Smooth muscle cell (in vitro differentiated cells): Measurements from ENCODE around the gene FOCAD. TPM values are rescaled to one million over a fixed set of nuclear protein-coding genes. Genes with fewer than 3 reads are reported as not detected.

Experiments used
- DNase-seq: peaks from one replicate; lab custom pipeline; 2025; ENCODE audit not compliant: unreplicated experiment; lab: John Stamatoyannopoulos, UW
- H2AFZ ChIP-seq: fragments of 200-600 bp; sonication (generic); 2 replicates; pipeline ENCODE4 v1.6.0; 2016; ENCODE audit warnings: antibody characterized with exemption, low read depth, mild to moderate bottlenecking
- H3F3A ChIP-seq: fragments of 200-600 bp; sonication (generic); 2 replicates; pipeline ENCODE4 v1.6.0; 2017; ENCODE audit warnings: antibody characterized with exemption, low read depth
- H3K27ac ChIP-seq: fragments of 200-600 bp; sonication (generic); 2 replicates; pipeline ENCODE4 v1.5.1; 2016; ENCODE audit warnings: low read depth, mild to moderate bottlenecking
- H3K27me3 ChIP-seq: fragments of 200-600 bp; sonication (generic); 2 replicates; pipeline ENCODE4 v1.6.1; 2016; ENCODE audit warnings: low read depth, mild to moderate bottlenecking
- H3K36me3 ChIP-seq: fragments of 200-600 bp; sonication (generic); 2 replicates; pipeline ENCODE4 v1.5.1; 2016; ENCODE audit warnings: low read depth
- H3K4me1 ChIP-seq: fragments of 200-600 bp; sonication (generic); 2 replicates; pipeline ENCODE4 v1.5.1; 2016; ENCODE audit warnings: low read depth
- H3K4me2 ChIP-seq: fragments of 200-600 bp; sonication (generic); 2 replicates; pipeline ENCODE4 v1.6.0; 2016; ENCODE audit warnings: mild to moderate bottlenecking
- H3K4me3 ChIP-seq: fragments of 200-600 bp; sonication (generic); 2 replicates; pipeline ENCODE4 v1.5.1; 2016; ENCODE audit warnings: mild to moderate bottlenecking
- H3K79me2 ChIP-seq: fragments of 200-600 bp; sonication (generic); 2 replicates; pipeline ENCODE4 v1.6.0; 2016; ENCODE audit warnings: low read depth, mild to moderate bottlenecking
- H3K9ac ChIP-seq: fragments of 200-600 bp; sonication (generic); 2 replicates; pipeline ENCODE4 v1.6.0; 2016; ENCODE audit warnings: low read depth
- H3K9me3 ChIP-seq: fragments of 200-600 bp; sonication (generic); replicated peaks from 2 replicates; pipeline ENCODE4 v1.5.1; 2016; ENCODE audit warnings: low read depth
- H4K20me1 ChIP-seq: fragments of 200-600 bp; sonication (generic); 2 replicates; pipeline ENCODE4 v1.6.0; 2016; ENCODE audit warnings: low read depth
- CTCF ChIP-seq: fragments of 200-600 bp; sonication (generic); IDR thresholded peaks from 2 replicates; pipeline ENCODE4 v1.5.1; 2017; ENCODE audit warnings: borderline replicate concordance, mild to moderate bottlenecking, antibody characterized with exemption; ENCODE audit not compliant: insufficient read depth, poor library complexity, severe bottlenecking
- WGBS: methylation state at CpG from one replicate; pipeline ENCODE4 v1.1.7; 2016; ENCODE audit warnings: low lambda C conversion rate; 5-methylcytosine and 5-hydroxymethylcytosine counted together
- polyA plus RNA-seq: library from polyadenylated mRNA; unstranded; fragments of >200 nt; fragmentation: Nextera tagmentation; extraction: Ambion mirVana; gene quantifications from 2 replicates; pipeline ENCODE4 v1.2.1, GENCODE V29; 2016
- total RNA-seq: library from RNA; depleted of rRNA; stranded (reverse); fragments of >200 nt; gene quantifications from 2 replicates; pipeline ENCODE4 v1.2.3, GENCODE V29; 2014

The FOCAD gene
- total and polyA plus RNA-seq, 2 experiments from 2014 or later, result 31.0 to 106 TPM

- Histone ChIP-seq H3K4me3 (no peak overlapping the region), H4K20me1 (no peaks in the 10 kb centered on the region), H3K9ac (no peak overlapping the region), H3F3A (no peaks in the 10 kb centered on the region), H3K4me2 (no peak overlapping the region), H3K36me3 (peaks cover 4% of the 10 kb centered on the region), H3K4me1 (no peaks in the 10 kb centered on the region), H3K27me3 (no peaks in the 10 kb centered on the region), H2AFZ (no peak overlapping the region), H3K27ac (no peak overlapping the region), H3K9me3 (no peaks in the 10 kb centered on the region), H3K79me2 (peaks cover 3% of the 10 kb centered on the region)
- DNase-seq, result no peak
- 88% methylated on average over 2 of the region's 2 CpGs for WGBS
- TF ChIP-seq CTCF, result no peak
Observed at GRCh38 chr9:20744036-20744630, 60.1 kb downstream of the FOCAD start.

- Histone ChIP-seq H3K36me3 (peaks cover 4% of the 10 kb centered on the region), H3K27ac (no peak overlapping the region), H4K20me1 (no peaks in the 10 kb centered on the region), H3F3A (no peaks in the 10 kb centered on the region), H3K9me3 (no peaks in the 10 kb centered on the region), H3K9ac (no peak overlapping the region), H3K4me2 (no peak overlapping the region), H3K79me2 (no peaks in the 10 kb centered on the region), H2AFZ (no peak overlapping the region), H3K4me3 (no peak overlapping the region), H3K4me1 (no peaks in the 10 kb centered on the region), H3K27me3 (no peaks in the 10 kb centered on the region)
- WGBS, result 74% methylated on average over 1 of the region's 1 CpG
- no peak for DNase-seq
- no peak for TF ChIP-seq CTCF
Observed at GRCh38 chr9:20746967-20747366, 62.9 kb downstream of the FOCAD start.

GRCh38 chr9:20749496-20750198 lies 65.6 kb downstream of the FOCAD start:
- Histone ChIP-seq H3K9ac (no peak overlapping the region), H3F3A (no peaks in the 10 kb centered on the region), H3K4me1 (no peaks in the 10 kb centered on the region), H4K20me1 (peaks cover 8% of the 10 kb centered on the region), H3K79me2 (no peaks in the 10 kb centered on the region), H2AFZ (no peak overlapping the region), H3K36me3 (peaks cover 4% of the 10 kb centered on the region), H3K27ac (no peak overlapping the region), H3K4me2 (no peak overlapping the region), H3K27me3 (no peaks in the 10 kb centered on the region), H3K4me3 (no peak overlapping the region), H3K9me3 (no peaks in the 10 kb centered on the region)
- TF ChIP-seq CTCF, result no peak
- WGBS, result 76% methylated on average over 1 of the region's 1 CpG
- DNase-seq, result no peak

- H3K4me3 ChIP-seq, result no peak overlapping the region
- H3K27ac ChIP-seq, result no peak overlapping the region
- H3K36me3 ChIP-seq, result no peaks in the 10 kb centered on the region
- H3F3A ChIP-seq, result no peaks in the 10 kb centered on the region
- TF ChIP-seq CTCF, result no peak
- H3K4me2 ChIP-seq, result no peak overlapping the region
- H3K9me3 ChIP-seq, result no peaks in the 10 kb centered on the region
- no peak overlapping the region for H3K9ac ChIP-seq
- H3K4me1 ChIP-seq, result no peaks in the 10 kb centered on the region
- H4K20me1 ChIP-seq, result peaks cover 8% of the 10 kb centered on the region
- no peak for DNase-seq
- no peaks in the 10 kb centered on the region for H3K79me2 ChIP-seq
- no peak overlapping the region for H2AFZ ChIP-seq
- no peaks in the 10 kb centered on the region for H3K27me3 ChIP-seq
- 90% methylated on average over 3 of the region's 3 CpGs for WGBS
Observed at GRCh38 chr9:20753761-20754160, 69.7 kb downstream of the FOCAD start.
